ENCODE measurements around the gene LCE1A.

The LCE1A gene

GRCh38 chr1:152870831-152871730, 43.8 kb downstream of the LCE1A start:
- DNase-seq = peak; percentile 6

- DNase-seq = no peak
Observed at GRCh38 chr1:152871731-152872126, 44.5 kb downstream of the LCE1A start.

DNA sequence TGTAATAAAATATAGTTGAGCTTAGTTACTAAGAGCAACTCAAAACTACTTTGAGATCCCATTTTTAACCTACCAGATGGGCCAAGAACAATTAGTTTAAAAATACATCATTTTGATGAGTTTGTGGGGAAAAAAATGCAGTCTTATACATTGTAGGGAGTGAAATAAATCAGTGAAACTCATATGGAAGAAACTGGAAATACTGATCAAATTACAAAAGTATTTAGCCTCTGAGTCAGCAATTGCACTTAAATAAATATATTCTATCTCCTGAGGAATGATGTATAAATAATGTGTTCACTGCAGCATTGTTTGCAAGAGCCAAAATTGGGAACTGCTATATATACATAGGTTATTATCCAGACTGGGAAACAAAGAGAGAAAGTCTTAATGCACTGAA, 46.2 kb downstream of the LCE1A start:
- DNase-seq = no peak

GRCh38 chr1:152876827-152877226, 49.6 kb downstream of the LCE1A start:
- DNase-seq = no peak
